ENCODE measurements around the gene ITGA4. TPM values are rescaled to one million over a fixed set of nuclear protein-coding genes. Genes with fewer than 3 reads are reported as not detected.

ITGA4 gene
- total RNA-seq, 1 experiment from 2014 or later: 4.6 TPM

- TF ChIP-seq EZH2 (IDR thresholded peaks at IDR 0.05; ENCODE audit: borderline replicate concordance, low read depth, low read length, poor library complexity, severe bottlenecking) (no peak), CTCF (conservative IDR thresholded peaks at IDR 0.05; ENCODE audit: low read depth, low read length) (no peak)
Observed at GRCh38 chr2:181440919-181441318, 16.3 kb upstream of the ITGA4 start.

DNA sequence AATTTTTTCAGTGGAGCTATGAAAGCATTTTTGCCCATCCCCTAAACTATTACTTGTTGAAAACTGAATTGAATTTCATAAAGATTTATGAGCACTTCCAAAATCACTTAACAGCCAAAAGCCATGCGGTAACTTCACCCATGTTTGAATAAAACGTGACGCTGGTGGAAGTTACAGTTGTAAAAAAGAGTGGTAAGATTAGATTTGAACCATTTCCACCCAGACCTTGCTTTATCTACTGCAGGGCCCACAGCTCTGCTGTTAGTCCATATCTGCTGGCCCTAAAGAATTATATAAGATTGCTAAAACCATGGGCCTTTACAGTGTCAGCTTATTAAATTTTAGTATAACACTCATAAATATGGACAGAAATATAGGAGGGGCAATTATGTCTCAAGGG is 15.5 kb upstream of the ITGA4 start:
- Histone ChIP-seq H3K27me3 (replicated peaks; ENCODE audit: insufficient read depth, low read depth, low read length, poor library complexity) (no peaks in the 10 kb centered on the region), H3K36me3 (ENCODE audit: insufficient read depth, low read length, poor library complexity, severe bottlenecking) (no peaks in the 10 kb centered on the region), H3K27ac (ENCODE audit: low read depth, low read length, poor library complexity, severe bottlenecking) (no peak overlapping the region), H3K4me1 (ENCODE audit: insufficient read depth, low read length, poor library complexity, severe bottlenecking) (no peaks in the 10 kb centered on the region), H3K9me3 (ENCODE audit: low read depth, low read length, poor library complexity, severe bottlenecking) (no peaks in the 10 kb centered on the region), H3K4me3 (ENCODE audit: low read depth, low read length, poor library complexity, severe bottlenecking) (no peak overlapping the region)
- intact Hi-C loops (cut with micrococcal nuclease; ENCODE audit: unreplicated experiment): no loop called here
- POLR2A ChIA-PET (ENCODE audit: low non-redundant PET): no interaction called here
- TF ChIP-seq EZH2 (IDR thresholded peaks at IDR 0.05; ENCODE audit: borderline replicate concordance, low read depth, low read length, poor library complexity, severe bottlenecking) (no peak), CTCF (conservative IDR thresholded peaks at IDR 0.05; ENCODE audit: low read depth, low read length) (no peak)
- DNase-seq (ENCODE audit: low spot score): no peak
- CTCF ChIA-PET: no interaction called here
- no TSS peak for BruUV-seq (replicated peaks)

More at GRCh38 chr2:181440919-181441318, 16.3 kb upstream of the ITGA4 start:
- Histone ChIP-seq H3K9me3 (ENCODE audit: low read depth, low read length, poor library complexity, severe bottlenecking) (no peaks in the 10 kb centered on the region), H3K27ac (ENCODE audit: low read depth, low read length, poor library complexity, severe bottlenecking) (no peak overlapping the region), H3K27me3 (replicated peaks; ENCODE audit: insufficient read depth, low read depth, low read length, poor library complexity) (no peaks in the 10 kb centered on the region), H3K36me3 (ENCODE audit: insufficient read depth, low read length, poor library complexity, severe bottlenecking) (no peaks in the 10 kb centered on the region), H3K4me3 (ENCODE audit: low read depth, low read length, poor library complexity, severe bottlenecking) (no peak overlapping the region), H3K4me1 (ENCODE audit: insufficient read depth, low read length, poor library complexity, severe bottlenecking) (no peaks in the 10 kb centered on the region)
- no TSS peak for BruUV-seq (replicated peaks)
- ChIA-PET POLR2A (ENCODE audit: low non-redundant PET) (no interaction called here), CTCF (no interaction called here)
- no peak for DNase-seq (ENCODE audit: low spot score)
- intact Hi-C loops (cut with micrococcal nuclease; ENCODE audit: unreplicated experiment): no loop called here

- Histone ChIP-seq H3K27me3 (replicated peaks; ENCODE audit: insufficient read depth, low read depth, low read length, poor library complexity) (no peaks in the 10 kb centered on the region), H3K9me3 (ENCODE audit: low read depth, low read length, poor library complexity, severe bottlenecking) (no peaks in the 10 kb centered on the region), H3K4me1 (ENCODE audit: insufficient read depth, low read length, poor library complexity, severe bottlenecking) (no peaks in the 10 kb centered on the region), H3K4me3 (ENCODE audit: low read depth, low read length, poor library complexity, severe bottlenecking) (no peak overlapping the region), H3K27ac (ENCODE audit: low read depth, low read length, poor library complexity, severe bottlenecking) (no peak overlapping the region), H3K36me3 (ENCODE audit: insufficient read depth, low read length, poor library complexity, severe bottlenecking) (no peaks in the 10 kb centered on the region)
- DNase-seq (ENCODE audit: low spot score): no peak
- intact Hi-C loops (cut with micrococcal nuclease; ENCODE audit: unreplicated experiment): no loop called here
- ChIA-PET POLR2A (ENCODE audit: low non-redundant PET) (no interaction called here), CTCF (no interaction called here)
- TF ChIP-seq EZH2 (IDR thresholded peaks at IDR 0.05; ENCODE audit: borderline replicate concordance, low read depth, low read length, poor library complexity, severe bottlenecking) (no peak), CTCF (conservative IDR thresholded peaks at IDR 0.05; ENCODE audit: low read depth, low read length) (no peak)
- no TSS peak for BruUV-seq (replicated peaks)
Observed at GRCh38 chr2:181444654-181445053, 12.5 kb upstream of the ITGA4 start.

Measured in A673 (cell line).